GM12878 (cell line): Measurements from ENCODE around the gene TRPM3. TPM values are rescaled to one million over a fixed set of nuclear protein-coding genes. Genes with fewer than 3 reads are reported as not detected.

Experiments used
- ATAC-seq: fragments of 200-7000 bp; cut with Tn5 transposase; 3 replicates; pipeline ENCODE4 v1.9.1; 2020; ENCODE audit warnings: mild to moderate bottlenecking, moderate library complexity
- BruUV-seq: library from RNA; stranded (reverse); fragments of 400-500 nt; replicated peaks from 2 replicates; lab custom pipeline; 2021; lab: Mats Ljungman, UMichigan
- CTCF ChIA-PET: fragments of 300-600 bp; sonication (Branson Sonifier 250); formaldehyde crosslinking; extraction: SDS; loops from one replicate; lab custom pipeline; 2021; ENCODE audit warnings: inconsistent platforms; lab: Yijun Ruan, JAX
- POLR2A ChIA-PET: fragments of 350-600 bp; formaldehyde crosslinking; extraction: SDS; loops from one replicate; lab custom pipeline; 2021; ENCODE audit warnings: inconsistent platforms; lab: Charles Lee
- RAD21 ChIA-PET: fragments of 300-600 bp; sonication (Branson Sonifier 250); formaldehyde crosslinking; loops from one replicate; lab custom pipeline; 2023; ENCODE audit warnings: antibody characterized with exemption; ENCODE audit not compliant: unreplicated experiment; lab: Charles Lee
- SMC1A ChIA-PET: fragments of 300-600 bp; sonication (Branson Sonifier 250); formaldehyde crosslinking; loops from one replicate; lab custom pipeline; 2023; ENCODE audit not compliant: unreplicated experiment, uncharacterized antibody; lab: Charles Lee
- DNase-seq: peaks from one replicate; pipeline ENCODE4 v3.0.0-alpha.2; 2011; ENCODE audit warnings: low read depth, low spot score
- FAIRE-seq: peaks from 3 replicates; lab custom pipeline; 2011; peaks lifted over from hg19 to GRCh38; lab: Jason Lieb, UNC
- H2AFZ ChIP-seq: 2 replicates; pipeline ENCODE4 v1.6.0; 2011; ENCODE audit warnings: low read depth, low read length, control low read depth; ENCODE audit not compliant: control insufficient read depth
- H3K27ac ChIP-seq: 2 replicates; pipeline ENCODE4 v1.5.1; 2011; ENCODE audit warnings: control low read depth; ENCODE audit not compliant: control insufficient read depth, insufficient read depth
- H3K27me3 ChIP-seq, 2 experiments: replicated peaks in 1 of 2; 2 replicates each; pipeline versions ENCODE4 v1.6.0 to v1.6.1; 2011; ENCODE audit warnings: low read length in 1 of 2; ENCODE audit not compliant: control insufficient read depth in 2 of 2, insufficient read depth in 2 of 2
- H3K36me3 ChIP-seq, 2 experiments: 2 replicates each; pipeline ENCODE4 v1.5.1; 2011; ENCODE audit warnings: low read length in 1 of 2; ENCODE audit not compliant: control insufficient read depth in 2 of 2, insufficient read depth in 2 of 2
- H3K4me1 ChIP-seq: 2 replicates; pipeline ENCODE4 v1.6.1; 2011; ENCODE audit warnings: mild to moderate bottlenecking, low read length, moderate library complexity, mixed read lengths; ENCODE audit not compliant: control insufficient read depth, insufficient read depth
- H3K4me2 ChIP-seq: 2 replicates; pipeline ENCODE4 v1.6.0; 2011; ENCODE audit warnings: control low read depth; ENCODE audit not compliant: control insufficient read depth, insufficient read depth
- H3K4me3 ChIP-seq: fragments of 200-600 bp; sonication (generic); 2 replicates; pipeline ENCODE4 v1.5.1; 2016
- H3K79me2 ChIP-seq: 2 replicates; pipeline ENCODE4 v1.6.0; 2011; ENCODE audit warnings: low read length; ENCODE audit not compliant: control insufficient read depth, insufficient read depth
- H3K9ac ChIP-seq: 2 replicates; pipeline ENCODE4 v1.8.0; 2011; ENCODE audit warnings: low read length, control low read depth, mixed read lengths; ENCODE audit not compliant: control insufficient read depth, insufficient read depth
- H3K9me3 ChIP-seq: replicated peaks from 3 replicates; pipeline ENCODE4 v1.5.1; 2011; ENCODE audit warnings: mild to moderate bottlenecking, low read length; ENCODE audit not compliant: control insufficient read depth, insufficient read depth
- H4K20me1 ChIP-seq: 2 replicates; pipeline ENCODE4 v1.6.0; 2011; ENCODE audit not compliant: control insufficient read depth, insufficient read depth
- BACH1 ChIP-seq: fragments of 450-650 bp; IDR thresholded peaks from 2 replicates; pipeline ENCODE4 v1.6.1; 2017; ENCODE audit warnings: mild to moderate bottlenecking, borderline replicate concordance
- EGR1 ChIP-seq, 2 experiments: IDR thresholded peaks; 1 replicate in 1 of 2; 2 replicates in 1 of 2; pipeline ENCODE4 v1.6.1; 2011 to 2012; ENCODE audit warnings: low read depth in 2 of 2, low read length in 2 of 2, borderline replicate concordance in 1 of 2, mild to moderate bottlenecking in 1 of 2, moderate library complexity in 1 of 2
- HCFC1 ChIP-seq: fragments of 150-350 bp; IDR thresholded peaks from 2 replicates; pipeline ENCODE4 v1.6.1; 2014; ENCODE audit warnings: low read length
- KDM1A ChIP-seq: fragments of 200-600 bp; sonication (generic); IDR thresholded peaks from 2 replicates; pipeline ENCODE4 v1.6.1; 2016; ENCODE audit warnings: borderline replicate concordance
- MXI1 ChIP-seq: fragments of 150-350 bp; IDR thresholded peaks from 2 replicates; pipeline ENCODE4 v1.6.1; 2011; ENCODE audit warnings: low read depth, mild to moderate bottlenecking, inconsistent platforms, low read length, improper control_type of control experiment
- RBBP5 ChIP-seq: fragments of 200-600 bp; sonication (generic); conservative IDR thresholded peaks from 2 replicates; pipeline ENCODE4 v1.6.1; 2016
- RCOR1 ChIP-seq: conservative IDR thresholded peaks from 2 replicates; pipeline ENCODE4 v1.6.1; 2012; ENCODE audit warnings: low read depth, low read length, improper control_type of control experiment
- SIN3A ChIP-seq: IDR thresholded peaks from 2 replicates; pipeline ENCODE4 v1.6.1; 2012; ENCODE audit warnings: low read depth, low read length, improper control_type of control experiment
- TCF3 ChIP-seq: IDR thresholded peaks from 2 replicates; pipeline ENCODE4 v1.6.1; 2012; ENCODE audit warnings: low read depth, mild to moderate bottlenecking, low read length, borderline replicate concordance; ENCODE audit not compliant: insufficient read depth
- USF2 ChIP-seq: IDR thresholded peaks from 2 replicates; pipeline ENCODE4 v1.6.1; 2011; ENCODE audit warnings: low read depth, low read length, improper control_type of control experiment, borderline replicate concordance
- ZBTB4 ChIP-seq: fragments of 450-650 bp; formaldehyde crosslinking; IDR thresholded peaks from 2 replicates; pipeline ENCODE4 v1.4.0; 2022; ENCODE audit warnings: mild to moderate bottlenecking, moderate library complexity
- ZZZ3 ChIP-seq: IDR thresholded peaks from 2 replicates; pipeline ENCODE4 v1.6.1; 2011; ENCODE audit warnings: low read depth; ENCODE audit not compliant: control insufficient read depth, insufficient read length
- WGBS: methylation state at CpG from one replicate; pipeline ENCODE4 v1.1.6; 2016; ENCODE audit warnings: low lambda C conversion rate; ENCODE audit not compliant: insufficient replicate concordance, insufficient coverage; ENCODE audit errors: missing lambda C conversion rate; 5-methylcytosine and 5-hydroxymethylcytosine counted together
- in situ Hi-C: fragments of 300-500 bp; cut with MboI; formaldehyde crosslinking; loops from 9 replicates; pipeline ENCODE4 v1.14.3; 2018; ENCODE audit warnings: mixed read lengths
- intact Hi-C: fragments of 100-400 bp; cut with micrococcal nuclease; formaldehyde crosslinking; loops from one replicate; pipeline ENCODE4 v1.14.2; 2022; ENCODE audit not compliant: unreplicated experiment
- polyA plus RNA-seq, 11 experiments: library from polyadenylated mRNA; depleted of rRNA in 4 of 11; unstranded in 6 of 11; stranded (reverse) in 5 of 11; fragments of >200 nt; fragmentation: Nextera tagmentation in 4 of 11; fragmentation: Illumina TruSeq in 1 of 11; extraction: Ambion mirVana in 4 of 11; extraction: Trizol in 1 of 11; gene quantifications; 1 replicate in 1 of 11; 2 replicates in 10 of 11; pipeline versions ENCODE4 v1.2.1 to v1.2.3, GENCODE V29; 2011 to 2016; ENCODE audit warnings: inconsistent platforms in 2 of 11, missing spikeins in 2 of 11, low read depth in 1 of 11
- total RNA-seq, 4 experiments: library from RNA; depleted of rRNA in 3 of 4; stranded (reverse); fragments of >200 nt in 3 of 4; fragmentation: Illumina TruSeq in 1 of 4; extraction: Trizol in 1 of 4; gene quantifications; 2 replicates each; pipeline versions ENCODE4 v1.2.1 to v1.2.3, GENCODE V29; 2013 to 2021
- TF ChIP-seq, protein P1 (sequence below): IDR thresholded peaks from 2 replicates; pipeline ENCODE4 v1.6.1; 2011; ENCODE audit warnings: low read depth, mild to moderate bottlenecking, low read length, moderate library complexity, borderline replicate concordance; ENCODE audit errors: extremely low read depth
- TF ChIP-seq, protein P2 (sequence below): IDR thresholded peaks from 2 replicates; pipeline ENCODE4 v1.6.1; 2012; ENCODE audit warnings: low read length, inconsistent platforms

The TRPM3 gene
- total and polyA plus RNA-seq, 10 of the 15 experiments (the other 5 are each of a cell fraction or from before 2014, with no cell fraction given): not detected

DNA sequence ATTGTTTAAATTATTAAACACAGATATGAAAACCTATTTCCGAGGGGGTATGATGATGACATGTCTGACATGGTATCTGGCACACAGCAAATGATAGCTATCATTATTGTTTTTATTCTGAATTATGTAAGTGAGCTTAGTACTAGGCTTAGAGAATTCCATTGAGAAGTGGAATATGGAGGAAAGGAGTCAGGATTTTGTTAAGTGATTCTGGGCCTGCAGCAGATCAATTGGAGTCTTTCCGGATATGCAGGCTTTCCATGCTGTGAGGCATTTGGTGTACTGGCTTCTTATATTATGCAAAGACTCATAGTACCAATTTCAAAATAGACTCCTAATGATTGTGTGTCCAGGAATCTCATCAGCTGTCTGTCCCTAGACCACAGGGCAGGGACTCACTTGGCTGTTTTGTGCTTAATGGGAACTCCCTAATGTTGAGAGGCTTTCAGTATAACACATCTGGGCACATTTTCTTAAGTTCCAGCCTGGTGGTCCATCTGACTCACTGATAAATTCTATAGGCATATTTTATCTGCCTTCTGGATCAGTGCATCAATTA lies 527.0 kb downstream of the TRPM3 start:
- DNase-seq (no peak), FAIRE-seq (no peak), ATAC-seq (no peak)
- ChIA-PET RAD21 (interaction anchor here (3.0 kb wide), 1 partner anchor 8 kb away, joined by 13 read pairs; no protein-coding TSS in a partner anchor), CTCF (interaction anchor here (0.9 to 2.3 kb wide), 2 partner anchors 8 to 481 kb away, joined by 3 to 27 read pairs; no protein-coding TSS in a partner anchor), POLR2A (no interaction called here), SMC1A (interaction anchor here (0.9 to 1.5 kb wide), 5 partner anchors 8 to 79 kb away, joined by 3 to 5 read pairs (median 4); no protein-coding TSS in a partner anchor)
- no peaks in the 10 kb centered on the region for H3K36me3 ChIP-seq
- no peak overlapping the region for H3K9ac ChIP-seq
- intact Hi-C loops (no loop called here), in situ Hi-C loops (no loop called here)
- H3K4me3 ChIP-seq: no peak overlapping the region
- no peaks in the 10 kb centered on the region for H4K20me1 ChIP-seq
- H3K9me3 ChIP-seq: no peaks in the 10 kb centered on the region
- no peak overlapping the region for H3K27ac ChIP-seq
- no TSS peak for BruUV-seq
- no peak overlapping the region for H2AFZ ChIP-seq
- WGBS: 59% methylated on average over 2 of the region's 2 CpGs
- H3K79me2 ChIP-seq: no peaks in the 10 kb centered on the region
- H3K4me1 ChIP-seq: no peaks in the 10 kb centered on the region
- no peaks in the 10 kb centered on the region; a peak in 2 of 4 replicates for H3K27me3 ChIP-seq
- H3K4me2 ChIP-seq: no peak overlapping the region
- no peak for TF ChIP-seq EGR1 (IDR thresholded peaks at IDR 0.05; ENCODE audit: borderline replicate concordance in 1 of 2, low read depth in 2 of 2, low read length in 2 of 2)
- TF ChIP-seq RBBP5: no peak
- TF ChIP-seq ZZZ3: no peak
- TF ChIP-seq RCOR1: no peak
- TF ChIP-seq, protein P1, sequence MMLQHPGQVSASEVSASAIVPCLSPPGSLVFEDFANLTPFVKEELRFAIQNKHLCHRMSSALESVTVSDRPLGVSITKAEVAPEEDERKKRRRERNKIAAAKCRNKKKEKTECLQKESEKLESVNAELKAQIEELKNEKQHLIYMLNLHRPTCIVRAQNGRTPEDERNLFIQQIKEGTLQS: no peak
- no peak for TF ChIP-seq BACH1
- no peak for TF ChIP-seq USF2
- TF ChIP-seq TCF3: no peak
- TF ChIP-seq SIN3A: no peak
- no peak for TF ChIP-seq HCFC1
- TF ChIP-seq ZBTB4: no peak
- no peak for TF ChIP-seq MXI1
- TF ChIP-seq, protein P2, sequence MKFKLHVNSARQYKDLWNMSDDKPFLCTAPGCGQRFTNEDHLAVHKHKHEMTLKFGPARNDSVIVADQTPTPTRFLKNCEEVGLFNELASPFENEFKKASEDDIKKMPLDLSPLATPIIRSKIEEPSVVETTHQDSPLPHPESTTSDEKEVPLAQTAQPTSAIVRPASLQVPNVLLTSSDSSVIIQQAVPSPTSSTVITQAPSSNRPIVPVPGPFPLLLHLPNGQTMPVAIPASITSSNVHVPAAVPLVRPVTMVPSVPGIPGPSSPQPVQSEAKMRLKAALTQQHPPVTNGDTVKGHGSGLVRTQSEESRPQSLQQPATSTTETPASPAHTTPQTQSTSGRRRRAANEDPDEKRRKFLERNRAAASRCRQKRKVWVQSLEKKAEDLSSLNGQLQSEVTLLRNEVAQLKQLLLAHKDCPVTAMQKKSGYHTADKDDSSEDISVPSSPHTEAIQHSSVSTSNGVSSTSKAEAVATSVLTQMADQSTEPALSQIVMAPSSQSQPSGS: no peak
- TF ChIP-seq KDM1A: no peak
